Ovary (tissue), 9 donors: ENCODE measurements around the gene PRR36. TPM values are rescaled to one million over a fixed set of nuclear protein-coding genes. Genes with fewer than 3 reads are reported as not detected.

Experiments
- DNase-seq, 5 donors: peaks; one replicate each; pipeline ENCODE4 v3.0.0-alpha.2; 2019 to 2020
- H3K27ac ChIP-seq, 2 donors: fragments of 200-600 bp; one replicate each; pipeline versions ENCODE4 v1.5.1 to v1.8.0; 2019 to 2022
- H3K27me3 ChIP-seq: fragments of 200-600 bp; one replicate; pipeline ENCODE4 v1.8.0; 2022
- H3K36me3 ChIP-seq: fragments of 200-600 bp; sonication (generic); one replicate; pipeline ENCODE4 v1.5.1; 2019
- H3K4me1 ChIP-seq: one replicate; pipeline ENCODE4 v1.8.1; 2013; ENCODE audit warnings: mild to moderate bottlenecking, moderate library complexity; ENCODE audit not compliant: insufficient read depth
- H3K4me3 ChIP-seq: fragments of 200-600 bp; sonication (generic); one replicate; pipeline ENCODE4 v1.5.1; 2017
- H3K9me3 ChIP-seq, 2 donors: fragments of 200-600 bp in 1 of 2; sonication (generic) in 1 of 2; one replicate each; pipeline versions ENCODE4 v1.5.1 to v1.8.1; 2013 to 2019; ENCODE audit warnings: mild to moderate bottlenecking in 1 of 2, moderate library complexity in 1 of 2
- EP300 ChIP-seq: sonication (generic); formaldehyde crosslinking; IDR thresholded peaks from one replicate; pipeline ENCODE4 v1.6.1; 2017; ENCODE audit warnings: antibody characterized with exemption
- POLR2A ChIP-seq: fragments of 450-650 bp; IDR thresholded peaks from one replicate; pipeline ENCODE4 v1.6.1; 2017; ENCODE audit warnings: antibody characterized with exemption, mild to moderate bottlenecking, moderate library complexity
- WGBS, 3 donors: extraction: QIAGEN DNeasy Blood & Tissue Kit in 1 of 3; methylation state at CpG; one replicate each; pipeline versions ENCODE4 v1.1.5 to v1.1.7; 2013 to 2017; 5-methylcytosine and 5-hydroxymethylcytosine counted together
- intact Hi-C, 4 donors: fragments of 100-400 bp; cut with DNase I; formaldehyde crosslinking; loops; one replicate each; pipeline versions ENCODE4 v1.11.0 to v1.15.1; 2022 to 2023
- polyA plus RNA-seq, 2 donors: library from polyadenylated mRNA; stranded (reverse); fragments of 200-250 nt in 1 of 2; fragments of 350-450 nt in 1 of 2; fragmentation: Illumina TruSeq in 1 of 2; extraction: RNeasy Lipid Tissue Mini Kit (QIAGEN cat#74804) in 1 of 2; gene quantifications; one replicate each; pipeline ENCODE4 v1.2.3, GENCODE V29; 2013 to 2014
- total RNA-seq, 7 donors: library from RNA; depleted of rRNA in 2 of 7; stranded (reverse); fragments of >200 nt in 2 of 7; fragmentation: NEBNext Ultra II Directional in 3 of 7; extraction: Animal tissue kit (Norgen Biotek cat#: 25700) in 3 of 7; gene quantifications; one replicate each; pipeline versions ENCODE4 v1.1.0 to v1.2.4, GENCODE V29; 2016 to 2023
- TF ChIP-seq, protein P1 (sequence below), 3 donors: fragments of 450-650 bp in 2 of 3; fragments of 200-600 bp in 1 of 3; IDR thresholded peaks; one replicate each; pipeline versions ENCODE4 v1.5.1 to v1.8.0; 2016 to 2022; ENCODE audit warnings: antibody characterized with exemption in 3 of 3, mild to moderate bottlenecking in 1 of 3
- donor health status: DM: no; HTN: no; CAD: no; lungs with moderate emphysema.
- donor health status: DM: no; HTN: no; CAD: no.
- donor health status: Bipolar disorder and iron deficiency.
- donor health status: DM: yes; HTN: yes; CAD: no.
- donor health status: DM: no; HTN: no; CAD: no.
- donor health status: DM: yes; HTN: yes; CAD: no.

The PRR36 gene
- total and polyA plus RNA-seq, 9 donors = 0.05 to 2.2 (median 0.60) TPM

DNA sequence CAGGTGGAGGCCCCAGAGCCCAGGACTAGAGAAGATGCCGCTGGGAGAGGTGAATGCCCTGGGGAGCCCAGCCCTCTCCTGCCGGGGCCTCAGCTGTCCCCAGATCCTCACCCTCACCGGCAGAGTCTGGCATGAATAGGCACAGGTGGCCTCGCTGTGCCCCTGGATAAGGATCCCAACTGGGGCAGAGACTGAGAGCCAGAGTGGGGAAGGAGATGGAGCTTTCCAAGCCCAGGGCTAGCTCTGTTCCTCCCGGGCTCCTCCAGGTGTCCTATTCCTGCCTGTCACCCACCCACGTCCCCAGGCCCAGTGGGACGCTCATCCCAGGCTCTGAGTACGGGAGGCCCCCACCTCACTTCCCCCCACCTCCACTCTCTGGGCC, 16.5 kb downstream of the PRR36 start:
- TF ChIP-seq EP300 = no peak
- TF ChIP-seq POLR2A = no peak
- TF ChIP-seq, protein P1, sequence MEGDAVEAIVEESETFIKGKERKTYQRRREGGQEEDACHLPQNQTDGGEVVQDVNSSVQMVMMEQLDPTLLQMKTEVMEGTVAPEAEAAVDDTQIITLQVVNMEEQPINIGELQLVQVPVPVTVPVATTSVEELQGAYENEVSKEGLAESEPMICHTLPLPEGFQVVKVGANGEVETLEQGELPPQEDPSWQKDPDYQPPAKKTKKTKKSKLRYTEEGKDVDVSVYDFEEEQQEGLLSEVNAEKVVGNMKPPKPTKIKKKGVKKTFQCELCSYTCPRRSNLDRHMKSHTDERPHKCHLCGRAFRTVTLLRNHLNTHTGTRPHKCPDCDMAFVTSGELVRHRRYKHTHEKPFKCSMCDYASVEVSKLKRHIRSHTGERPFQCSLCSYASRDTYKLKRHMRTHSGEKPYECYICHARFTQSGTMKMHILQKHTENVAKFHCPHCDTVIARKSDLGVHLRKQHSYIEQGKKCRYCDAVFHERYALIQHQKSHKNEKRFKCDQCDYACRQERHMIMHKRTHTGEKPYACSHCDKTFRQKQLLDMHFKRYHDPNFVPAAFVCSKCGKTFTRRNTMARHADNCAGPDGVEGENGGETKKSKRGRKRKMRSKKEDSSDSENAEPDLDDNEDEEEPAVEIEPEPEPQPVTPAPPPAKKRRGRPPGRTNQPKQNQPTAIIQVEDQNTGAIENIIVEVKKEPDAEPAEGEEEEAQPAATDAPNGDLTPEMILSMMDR (IDR thresholded peaks at IDR 0.05) = no peak
- intact Hi-C loops = no loop called here
- peaks cover 12% of the 10 kb centered on the region for H3K4me1 ChIP-seq
- H3K27ac ChIP-seq = no peak overlapping the region
- H3K9me3 ChIP-seq = no peaks in the 10 kb centered on the region
- no peaks in the 10 kb centered on the region for H3K36me3 ChIP-seq
- H3K27me3 ChIP-seq = no peaks in the 10 kb centered on the region
- 86 to 90% (median 89%) methylated on average over 4 to 8 of the region's 8 CpGs for WGBS, 3 donors
- H3K4me3 ChIP-seq = no peak overlapping the region
- DNase-seq = no peak

- WGBS, 3 donors = 85 to 87% (median 85%) methylated on average over 37 to 38 of the region's 38 CpGs
- TF ChIP-seq, protein P1 (IDR thresholded peaks at IDR 0.05) = no peak
- TF ChIP-seq EP300 (no peak), POLR2A (no peak)
- Histone ChIP-seq H3K36me3 (no peaks in the 10 kb centered on the region), H3K9me3 (no peaks in the 10 kb centered on the region), H3K27ac (no peak overlapping the region), H3K4me1 (peaks cover 9% of the 10 kb centered on the region), H3K4me3 (no peak overlapping the region), H3K27me3 (no peaks in the 10 kb centered on the region)
- intact Hi-C loops = no loop called here
- no peak for DNase-seq
These were observed 17.2 kb downstream of the PRR36 start for GRCh38 chr19:7856679-7857663.

GRCh38 chr19:7856109-7856591, 18.0 kb downstream of the PRR36 start:
- 90 to 94% (median 91%) methylated on average over 16 of the region's 16 CpGs for WGBS, 3 donors
- no peaks in the 10 kb centered on the region for H3K36me3 ChIP-seq
- no peak overlapping the region for H3K4me3 ChIP-seq
- TF ChIP-seq EP300 = no peak
- TF ChIP-seq, protein P1 (IDR thresholded peaks at IDR 0.05) = no peak
- no peak for TF ChIP-seq POLR2A
- intact Hi-C loops = no loop called here
- H3K27ac ChIP-seq = no peak overlapping the region
- no peak for DNase-seq
- no peaks in the 10 kb centered on the region for H3K9me3 ChIP-seq
- no peaks in the 10 kb centered on the region for H3K27me3 ChIP-seq
- H3K4me1 ChIP-seq = peaks cover 4% of the 10 kb centered on the region

DNA sequence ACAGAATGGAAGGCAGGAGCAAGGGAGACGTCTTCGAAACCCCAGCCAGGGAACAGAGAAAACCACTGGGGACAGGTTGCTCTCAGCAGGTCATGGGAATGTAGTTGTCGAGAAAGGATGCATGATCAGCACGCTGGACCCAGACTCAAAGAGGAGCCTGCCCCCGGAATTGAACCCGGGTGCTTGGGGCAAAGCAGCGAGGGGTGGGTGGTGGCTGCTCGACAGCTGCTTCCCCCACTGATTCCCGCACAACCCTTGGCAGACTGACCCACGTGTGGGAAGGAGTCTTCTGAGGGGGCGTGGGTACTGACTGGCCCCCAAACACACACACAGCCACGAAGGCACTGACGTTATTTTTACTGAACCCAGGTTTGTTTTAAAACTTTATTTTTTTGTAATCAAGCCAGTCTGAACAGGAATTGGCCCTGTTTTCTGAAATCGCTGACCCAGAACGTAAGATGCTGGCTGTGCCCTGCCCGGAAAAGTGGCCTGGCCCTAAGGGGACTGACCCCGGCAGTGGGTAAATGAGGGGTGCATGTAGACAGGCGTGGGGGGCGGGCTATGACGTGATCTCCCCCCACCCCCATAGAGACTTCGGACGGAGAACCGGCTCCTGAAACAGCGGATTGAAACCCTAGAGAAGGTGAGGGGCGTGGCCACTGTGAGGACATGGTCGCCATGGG, 18.6 kb downstream of the PRR36 start:
- H3K27ac ChIP-seq = no peak overlapping the region
- WGBS, 3 donors = 82 to 87% (median 86%) methylated on average over 26 of the region's 26 CpGs
- H3K4me1 ChIP-seq = peaks cover 7% of the 10 kb centered on the region
- no peaks in the 10 kb centered on the region for H3K36me3 ChIP-seq
- no peaks in the 10 kb centered on the region for H3K9me3 ChIP-seq
- intact Hi-C loops = no loop called here
- no peaks in the 10 kb centered on the region for H3K27me3 ChIP-seq
- DNase-seq = no peak
- TF ChIP-seq EP300 = no peak
- TF ChIP-seq POLR2A = no peak
- TF ChIP-seq, protein P1 (IDR thresholded peaks at IDR 0.05) = no peak
- no peak overlapping the region for H3K4me3 ChIP-seq
